ENCODE data around the gene AKT2. TPM values are rescaled to one million over a fixed set of nuclear protein-coding genes. Genes with fewer than 3 reads are reported as not detected.

AKT2 gene
- total and polyA plus RNA-seq, 2 of the 8 experiments (the other 6 are each of a cell fraction or from before 2014, with no cell fraction given): 151 to 183 TPM

DNA sequence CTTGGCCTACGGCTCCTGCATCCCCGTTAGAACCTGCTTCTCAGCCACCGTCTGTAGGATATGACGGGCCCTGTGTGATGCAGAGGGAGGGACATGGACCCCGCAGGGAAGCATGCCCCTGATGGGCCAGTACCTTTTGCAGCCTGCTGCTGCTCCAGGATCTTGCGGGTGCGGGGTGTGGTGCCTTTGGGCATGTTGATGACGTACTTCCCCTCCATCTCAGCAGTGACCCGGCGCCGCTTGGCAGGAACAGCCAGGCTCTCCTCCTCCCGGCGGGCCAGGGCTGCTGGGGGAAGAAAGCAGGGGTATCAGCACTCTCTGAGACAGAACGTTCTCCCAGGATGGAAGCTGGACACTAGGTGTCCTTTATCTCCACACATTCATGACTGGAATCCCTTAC lies 41.1 kb upstream of the AKT2 start (continued):
- TF ChIP-seq RNF2 (IDR thresholded peaks at IDR 0.05; ENCODE audit: borderline replicate concordance, low read depth, low read length, missing control alignments, poor library complexity, severe bottlenecking) (no peak), SP4 (IDR thresholded peaks at IDR 0.05; ENCODE audit: low read length) (no peak), EZH2 (IDR thresholded peaks at IDR 0.05; ENCODE audit: low read depth, low read length, severe bottlenecking) (no peak)

Data from H1 (cell line).